Parathyroid adenoma (tissue), 2 donors: ENCODE measurements around the gene NXPE3.
"Not testable (repeated sequence)": the region's sequence is repeated elsewhere in the genome, so short reads cannot be mapped to it uniquely, and the experiment has no call there.

ENCODE experiments used
- H2AFZ ChIP-seq: fragments of 300-600 bp; sonication (generic); one replicate; pipeline ENCODE4 v1.7.0; 2017; ENCODE audit warnings: antibody characterized with exemption, mild to moderate bottlenecking
- H3K27ac ChIP-seq: fragments of 300-600 bp; sonication (generic); one replicate; pipeline ENCODE4 v1.7.0; 2017
- H3K27me3 ChIP-seq: fragments of 300-600 bp; sonication (generic); one replicate; pipeline ENCODE4 v1.7.0; 2017; ENCODE audit warnings: low read length; ENCODE audit not compliant: control insufficient read depth, insufficient read depth
- H3K36me3 ChIP-seq: fragments of 300-600 bp; sonication (generic); one replicate; pipeline ENCODE4 v1.7.0; 2017; ENCODE audit warnings: low read length; ENCODE audit not compliant: control insufficient read depth, insufficient read depth
- H3K4me1 ChIP-seq: fragments of 300-600 bp; sonication (generic); one replicate; pipeline ENCODE4 v1.7.0; 2017; ENCODE audit warnings: control low read depth
- H3K4me2 ChIP-seq: fragments of 300-600 bp; sonication (generic); one replicate; pipeline ENCODE4 v1.7.0; 2017; ENCODE audit warnings: low read length
- H3K4me3 ChIP-seq: fragments of 300-600 bp; sonication (generic); one replicate; pipeline ENCODE4 v1.7.0; 2017; ENCODE audit warnings: low read depth, low read length
- H3K79me2 ChIP-seq: fragments of 300-600 bp; sonication (generic); one replicate; pipeline ENCODE4 v1.7.0; 2017; ENCODE audit warnings: control low read depth
- H3K9ac ChIP-seq: fragments of 300-600 bp; sonication (generic); one replicate; pipeline ENCODE4 v1.7.0; 2017; ENCODE audit warnings: mild to moderate bottlenecking
- H3K9me3 ChIP-seq: fragments of 300-600 bp; sonication (generic); one replicate; pipeline ENCODE4 v1.7.0; 2017; ENCODE audit warnings: low read length; ENCODE audit not compliant: control insufficient read depth
- CTCF ChIP-seq: fragments of 300-600 bp; sonication (generic); IDR thresholded peaks from one replicate; pipeline ENCODE4 v1.7.0; 2017; ENCODE audit warnings: antibody characterized with exemption, mild to moderate bottlenecking
- donor health status: primary hyperparathyroidism.

NXPE3 gene

GRCh38 chr3:101861789-101862415 lies 82.9 kb downstream of the NXPE3 start:
- Histone ChIP-seq H3K9me3 (no peaks in the 10 kb centered on the region), H3K4me2 (no peak overlapping the region), H3K4me1 (peaks cover 4% of the 10 kb centered on the region), H3K36me3 (no peaks in the 10 kb centered on the region), H3K27me3 (no peaks in the 10 kb centered on the region), H3K9ac (no peak overlapping the region), H3K27ac (no peak overlapping the region), H3K79me2 (no peaks in the 10 kb centered on the region), H3K4me3 (no peak overlapping the region), H2AFZ (no peak overlapping the region)
- TF ChIP-seq CTCF = no peak

GRCh38 chr3:101862416-101863165 lies 83.6 kb downstream of the NXPE3 start:
- Histone ChIP-seq H3K36me3 (no peaks in the 10 kb centered on the region), H2AFZ (no peak overlapping the region)

GRCh38 chr3:101864926-101865325 lies 85.9 kb downstream of the NXPE3 start:
- H3K79me2 ChIP-seq, H2AFZ ChIP-seq, H3K27me3 ChIP-seq, H3K27ac ChIP-seq, H3K36me3 ChIP-seq, H3K4me1 ChIP-seq, H3K9ac ChIP-seq, H3K4me3 ChIP-seq, H3K4me2 ChIP-seq, H3K9me3 ChIP-seq: not testable (repeated sequence)

More at GRCh38 chr3:101862416-101863165, 83.6 kb downstream of the NXPE3 start:
- Histone ChIP-seq H3K4me3 (no peak overlapping the region), H3K79me2 (no peaks in the 10 kb centered on the region), H3K9ac (no peak overlapping the region), H3K27ac (no peak overlapping the region), H3K27me3 (no peaks in the 10 kb centered on the region), H3K9me3 (no peaks in the 10 kb centered on the region), H3K4me2 (no peak overlapping the region), H3K4me1 (peaks cover 4% of the 10 kb centered on the region)
- TF ChIP-seq CTCF = no peak

GRCh38 chr3:101865751-101866509 lies 86.9 kb downstream of the NXPE3 start:
- H3K27ac ChIP-seq = no peak overlapping the region
- H3K27me3 ChIP-seq = no peaks in the 10 kb centered on the region
- no peak overlapping the region for H3K9ac ChIP-seq
- H2AFZ ChIP-seq = peak overlapping the region; percentile 21
- H3K36me3 ChIP-seq = no peaks in the 10 kb centered on the region
- H3K79me2 ChIP-seq = no peaks in the 10 kb centered on the region
- no peaks in the 10 kb centered on the region for H3K9me3 ChIP-seq
- no peak for TF ChIP-seq CTCF
- H3K4me1 ChIP-seq = peaks cover 4% of the 10 kb centered on the region
- no peak overlapping the region for H3K4me3 ChIP-seq
- H3K4me2 ChIP-seq = no peak overlapping the region

GRCh38 chr3:101867511-101867910 lies 88.5 kb downstream of the NXPE3 start:
- no peak for TF ChIP-seq CTCF
- Histone ChIP-seq H2AFZ (no peak overlapping the region), H3K79me2 (no peaks in the 10 kb centered on the region), H3K27ac (no peak overlapping the region), H3K9me3 (no peaks in the 10 kb centered on the region), H3K4me2 (no peak overlapping the region), H3K4me1 (peaks cover 4% of the 10 kb centered on the region), H3K36me3 (no peaks in the 10 kb centered on the region), H3K4me3 (no peak overlapping the region), H3K9ac (no peak overlapping the region), H3K27me3 (no peaks in the 10 kb centered on the region)
